DND-41 (cell line): ENCODE results near the gene KRT9.
"Not testable (repeated sequence)": the region's sequence is repeated elsewhere in the genome, so short reads cannot be mapped to it uniquely, and the experiment has no call there.

ENCODE experiments used
- ATAC-seq: fragments of 200-7000 bp; cut with Tn5 transposase; 3 replicates; pipeline ENCODE4 v1.9.1; 2021; ENCODE audit warnings: low read depth; ENCODE audit not compliant: insufficient read depth
- DNase-seq: peaks from one replicate; pipeline ENCODE4 v3.0.0-alpha.2; 2020
- H2AFZ ChIP-seq: 2 replicates; pipeline ENCODE4 v1.6.0; 2012; ENCODE audit warnings: low read depth, low read length
- H3K27ac ChIP-seq: 2 replicates; pipeline ENCODE4 v1.5.1; 2012; ENCODE audit warnings: low read length, inconsistent platforms
- H3K27me3 ChIP-seq: fragments of 200-600 bp; sonication (generic); 2 replicates; pipeline ENCODE4 v1.6.0; 2012; ENCODE audit warnings: low read length, mild to moderate bottlenecking, inconsistent platforms; ENCODE audit not compliant: insufficient read depth, poor library complexity
- H3K36me3 ChIP-seq: 2 replicates; pipeline ENCODE4 v1.5.1; 2012; ENCODE audit warnings: low read length, inconsistent platforms; ENCODE audit not compliant: insufficient read depth
- H3K4me1 ChIP-seq: 2 replicates; pipeline ENCODE4 v1.5.1; 2012; ENCODE audit warnings: mild to moderate bottlenecking, low read length; ENCODE audit not compliant: insufficient read depth
- H3K4me2 ChIP-seq: 2 replicates; pipeline ENCODE4 v1.6.0; 2012; ENCODE audit warnings: mild to moderate bottlenecking, moderate library complexity, low read length, inconsistent platforms; ENCODE audit not compliant: insufficient read depth
- H3K4me3 ChIP-seq, 2 experiments: fragments of 200-600 bp in 1 of 2; shearing (Covaris generic) in 1 of 2; 2 replicates each; pipeline ENCODE4 v1.5.1; 2012 to 2016; ENCODE audit warnings: inconsistent platforms in 2 of 2, low read length in 2 of 2, mild to moderate bottlenecking in 2 of 2, low read depth in 1 of 2, moderate library complexity in 1 of 2
- H3K79me2 ChIP-seq: 2 replicates; pipeline ENCODE4 v1.6.0; 2012; ENCODE audit warnings: low read length, inconsistent platforms; ENCODE audit not compliant: insufficient read depth
- H3K9ac ChIP-seq: 2 replicates; pipeline ENCODE4 v1.6.0; 2012; ENCODE audit warnings: low read depth, mild to moderate bottlenecking, inconsistent platforms, low read length, moderate library complexity
- H3K9me3 ChIP-seq: 2 replicates; pipeline ENCODE4 v1.5.1; 2012; ENCODE audit warnings: low read length, moderate library complexity, mild to moderate bottlenecking, inconsistent platforms; ENCODE audit not compliant: insufficient read depth, severe bottlenecking
- H4K20me1 ChIP-seq: 2 replicates; pipeline ENCODE4 v1.6.0; 2012; ENCODE audit warnings: low read length; ENCODE audit not compliant: insufficient read depth
- EZH2 ChIP-seq: IDR thresholded peaks from 3 replicates; pipeline ENCODE4 v1.6.1; 2012; ENCODE audit warnings: borderline replicate concordance, low read depth, mild to moderate bottlenecking, moderate library complexity, low read length, inconsistent platforms; ENCODE audit not compliant: severe bottlenecking
- TF ChIP-seq, protein P1 (sequence below): IDR thresholded peaks from 2 replicates; pipeline ENCODE4 v1.5.1; 2012; ENCODE audit warnings: borderline replicate concordance, low read length, moderate library complexity, mild to moderate bottlenecking; ENCODE audit not compliant: poor library complexity, severe bottlenecking; ENCODE audit errors: extremely low read depth

The KRT9 gene

DNA sequence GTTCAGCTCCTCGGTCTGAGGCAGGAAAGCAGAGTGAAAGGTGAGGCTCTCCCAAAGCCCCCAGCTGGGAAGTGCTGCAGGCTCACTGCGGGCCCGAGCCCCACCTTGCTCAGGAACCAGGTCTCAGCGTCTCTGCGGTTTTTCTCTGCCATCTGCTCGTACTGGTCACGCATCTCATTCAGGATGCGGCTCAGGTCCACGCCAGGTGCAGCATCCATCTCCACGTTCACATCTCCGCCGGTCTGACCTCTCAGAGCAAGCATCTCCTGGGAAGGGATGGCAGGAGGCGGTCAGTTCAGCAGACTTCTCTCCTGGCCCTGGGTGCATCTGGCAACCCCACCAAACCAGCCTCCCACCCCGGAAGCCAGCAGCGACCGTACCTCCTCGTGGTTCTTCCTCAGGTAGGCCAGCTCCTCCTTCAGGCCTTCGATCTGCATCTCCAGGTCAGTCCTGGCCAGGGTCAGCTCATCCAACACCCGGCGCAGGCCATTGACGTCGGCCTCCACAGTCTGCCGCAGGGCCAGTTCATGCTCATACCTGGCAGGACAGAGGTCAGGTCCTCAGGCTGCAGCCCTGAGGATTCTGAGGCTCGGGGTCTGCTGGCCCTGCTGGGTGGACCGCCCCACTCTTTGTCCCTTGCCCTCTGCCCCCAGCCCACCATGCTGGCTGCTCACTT, 39.2 kb upstream of the KRT9 start:
- Histone ChIP-seq H3K27ac (no peak overlapping the region), H3K27me3 (peaks cover 3% of the 10 kb centered on the region), H3K79me2 (no peaks in the 10 kb centered on the region), H3K4me3 (no peak overlapping the region), H2AFZ (no peak overlapping the region), H3K4me2 (no peak overlapping the region), H3K4me1 (no peaks in the 10 kb centered on the region), H3K36me3 (no peaks in the 10 kb centered on the region), H4K20me1 (no peaks in the 10 kb centered on the region; the same call in 1 of the 2 replicates), H3K9ac (no peak overlapping the region), H3K9me3 (peaks cover 5% of the 10 kb centered on the region)
- ATAC-seq (no peak), DNase-seq (no peak)
- TF ChIP-seq, protein P1, sequence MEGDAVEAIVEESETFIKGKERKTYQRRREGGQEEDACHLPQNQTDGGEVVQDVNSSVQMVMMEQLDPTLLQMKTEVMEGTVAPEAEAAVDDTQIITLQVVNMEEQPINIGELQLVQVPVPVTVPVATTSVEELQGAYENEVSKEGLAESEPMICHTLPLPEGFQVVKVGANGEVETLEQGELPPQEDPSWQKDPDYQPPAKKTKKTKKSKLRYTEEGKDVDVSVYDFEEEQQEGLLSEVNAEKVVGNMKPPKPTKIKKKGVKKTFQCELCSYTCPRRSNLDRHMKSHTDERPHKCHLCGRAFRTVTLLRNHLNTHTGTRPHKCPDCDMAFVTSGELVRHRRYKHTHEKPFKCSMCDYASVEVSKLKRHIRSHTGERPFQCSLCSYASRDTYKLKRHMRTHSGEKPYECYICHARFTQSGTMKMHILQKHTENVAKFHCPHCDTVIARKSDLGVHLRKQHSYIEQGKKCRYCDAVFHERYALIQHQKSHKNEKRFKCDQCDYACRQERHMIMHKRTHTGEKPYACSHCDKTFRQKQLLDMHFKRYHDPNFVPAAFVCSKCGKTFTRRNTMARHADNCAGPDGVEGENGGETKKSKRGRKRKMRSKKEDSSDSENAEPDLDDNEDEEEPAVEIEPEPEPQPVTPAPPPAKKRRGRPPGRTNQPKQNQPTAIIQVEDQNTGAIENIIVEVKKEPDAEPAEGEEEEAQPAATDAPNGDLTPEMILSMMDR, result no peak
- no peak for TF ChIP-seq EZH2

DNA sequence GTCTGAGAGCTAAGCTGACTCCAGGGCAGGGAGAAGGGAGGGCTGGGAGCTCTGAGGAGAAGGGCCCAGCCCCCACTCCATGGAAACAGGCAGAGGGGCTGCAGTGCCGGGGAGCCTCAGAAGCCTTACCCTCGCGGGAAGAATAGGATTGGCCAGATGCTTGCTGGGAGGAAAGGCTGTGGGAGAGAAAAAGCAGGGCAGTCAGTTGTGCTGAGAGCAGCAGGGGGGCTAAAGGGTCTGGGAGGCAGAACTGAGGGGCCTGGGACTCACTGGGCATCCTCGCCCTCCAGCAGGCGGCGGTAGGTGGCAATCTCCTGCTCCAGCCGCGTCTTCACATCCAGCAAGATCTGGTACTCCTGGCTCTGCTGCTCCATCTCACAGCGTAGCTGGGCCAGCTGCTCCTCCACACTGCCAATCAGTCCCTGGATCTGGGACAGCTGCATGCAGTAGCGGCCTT, 38.2 kb upstream of the KRT9 start:
- H3K27me3 ChIP-seq, H3K36me3 ChIP-seq, H2AFZ ChIP-seq, ATAC-seq, H3K79me2 ChIP-seq, H3K4me2 ChIP-seq, H3K4me3 ChIP-seq, H3K9ac ChIP-seq, H3K4me1 ChIP-seq, H3K27ac ChIP-seq, H4K20me1 ChIP-seq, DNase-seq, H3K9me3 ChIP-seq: not testable (repeated sequence)

DNA sequence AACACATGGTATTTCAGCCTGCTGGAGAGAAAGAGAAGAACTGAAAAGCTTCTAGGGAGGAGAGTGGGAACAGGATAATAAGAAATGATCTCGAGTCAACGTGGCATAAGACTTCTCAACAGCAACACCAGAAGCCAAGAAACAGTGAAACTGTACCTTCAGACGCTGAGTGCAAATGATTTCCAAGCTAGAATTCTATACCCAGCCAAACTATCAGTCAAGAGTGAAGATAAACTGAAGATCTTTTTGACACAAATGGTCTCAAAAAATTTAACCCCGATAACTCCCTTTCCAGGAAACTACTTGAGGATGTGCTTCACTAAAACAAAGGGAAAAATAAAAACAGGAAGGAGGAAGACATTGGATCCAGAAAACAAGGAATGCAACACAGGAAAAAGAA, 35.1 kb upstream of the KRT9 start:
- H4K20me1 ChIP-seq, H3K36me3 ChIP-seq, H3K27me3 ChIP-seq, H3K9me3 ChIP-seq, H3K27ac ChIP-seq, ATAC-seq, H2AFZ ChIP-seq, DNase-seq, H3K9ac ChIP-seq, H3K4me3 ChIP-seq, H3K4me1 ChIP-seq, H3K4me2 ChIP-seq, H3K79me2 ChIP-seq: not testable (repeated sequence)

GRCh38 chr17:41602524-41602923, 30.7 kb upstream of the KRT9 start:
- ATAC-seq, result no peak
- Histone ChIP-seq H3K4me3 (no peak overlapping the region), H3K79me2 (no peaks in the 10 kb centered on the region), H3K27ac (no peak overlapping the region), H3K36me3 (no peaks in the 10 kb centered on the region), H2AFZ (no peak overlapping the region), H4K20me1 (no peaks in the 10 kb centered on the region), H3K4me2 (no peak overlapping the region), H3K4me1 (no peaks in the 10 kb centered on the region), H3K27me3 (peaks cover 7% of the 10 kb centered on the region), H3K9me3 (peaks cover 5% of the 10 kb centered on the region), H3K9ac (no peak overlapping the region)
- DNase-seq, result no peak
- TF ChIP-seq EZH2, result no peak
- TF ChIP-seq, protein P1, result no peak
